Ishikawa (cell line): ENCODE data around the gene TMA16.

ENCODE experiments used
- CEBPB ChIP-seq: IDR thresholded peaks from 2 replicates; pipeline ENCODE4 v1.6.1; 2012
- CREB1 ChIP-seq: IDR thresholded peaks from 2 replicates; pipeline ENCODE4 v1.6.1; 2012; ENCODE audit warnings: low read depth
- EGR1 ChIP-seq: IDR thresholded peaks from 2 replicates; pipeline ENCODE4 v1.6.1; 2012
- EP300 ChIP-seq: IDR thresholded peaks from 2 replicates; pipeline ENCODE4 v1.6.1; 2012; ENCODE audit warnings: borderline replicate concordance
- FOXM1 ChIP-seq: IDR thresholded peaks from 2 replicates; pipeline ENCODE4 v1.6.1; 2012; ENCODE audit warnings: low read depth, borderline replicate concordance
- MAX ChIP-seq: IDR thresholded peaks from 2 replicates; pipeline ENCODE4 v1.6.1; 2012
- NFIC ChIP-seq: IDR thresholded peaks from 2 replicates; pipeline ENCODE4 v1.6.1; 2012
- RAD21 ChIP-seq: IDR thresholded peaks from 2 replicates; pipeline ENCODE4 v1.6.1; 2012; ENCODE audit warnings: low read depth
- REST ChIP-seq: IDR thresholded peaks from 2 replicates; pipeline ENCODE4 v1.6.1; 2012; ENCODE audit warnings: low read depth, mild to moderate bottlenecking
- TAF1 ChIP-seq: IDR thresholded peaks from 2 replicates; pipeline ENCODE4 v1.6.1; 2012; ENCODE audit warnings: low read depth, mild to moderate bottlenecking
- TEAD4 ChIP-seq: IDR thresholded peaks from 2 replicates; pipeline ENCODE4 v1.6.1; 2012
- USF1 ChIP-seq: IDR thresholded peaks from 2 replicates; pipeline ENCODE4 v1.6.1; 2012
- YY1 ChIP-seq: IDR thresholded peaks from 2 replicates; pipeline ENCODE4 v1.6.1; 2012; ENCODE audit warnings: low read depth

GRCh38 chr4:163500586-163500985, 6.1 kb downstream of the TMA16 start:
- TF ChIP-seq FOXM1 (no peak), REST (no peak), TEAD4 (no peak), TAF1 (no peak), RAD21 (no peak), MAX (no peak), NFIC (no peak), EP300 (no peak), EGR1 (no peak), CEBPB (no peak), YY1 (no peak), CREB1 (no peak), USF1 (no peak)
